Gastroesophageal sphincter (tissue), 3 donors: ENCODE results near the gene MLLT6.

Source experiments
- EP300 ChIP-seq: sonication (generic); formaldehyde crosslinking; IDR thresholded peaks from one replicate; pipeline ENCODE4 v1.6.1; 2017; ENCODE audit warnings: antibody characterized with exemption, mild to moderate bottlenecking
- POLR2A ChIP-seq, 2 donors: fragments of 450-650 bp; IDR thresholded peaks; one replicate each; pipeline ENCODE4 v1.6.1; 2017; ENCODE audit warnings: antibody characterized with exemption in 2 of 2, mild to moderate bottlenecking in 2 of 2, moderate library complexity in 1 of 2
- POLR2AphosphoS5 ChIP-seq: sonication (generic); formaldehyde crosslinking; IDR thresholded peaks from one replicate; pipeline ENCODE4 v1.6.1; 2017; ENCODE audit warnings: antibody characterized with exemption
- TF ChIP-seq, protein P1 (sequence below), 4 experiments: fragments of 200-600 bp in 2 of 4; fragments of 450-650 bp in 2 of 4; sonication (generic) in 1 of 4; IDR thresholded peaks; one replicate each; pipeline ENCODE4 v1.5.1; 2017 to 2019; ENCODE audit warnings: antibody characterized with exemption in 4 of 4, mild to moderate bottlenecking in 2 of 4, moderate library complexity in 2 of 4

DNA sequence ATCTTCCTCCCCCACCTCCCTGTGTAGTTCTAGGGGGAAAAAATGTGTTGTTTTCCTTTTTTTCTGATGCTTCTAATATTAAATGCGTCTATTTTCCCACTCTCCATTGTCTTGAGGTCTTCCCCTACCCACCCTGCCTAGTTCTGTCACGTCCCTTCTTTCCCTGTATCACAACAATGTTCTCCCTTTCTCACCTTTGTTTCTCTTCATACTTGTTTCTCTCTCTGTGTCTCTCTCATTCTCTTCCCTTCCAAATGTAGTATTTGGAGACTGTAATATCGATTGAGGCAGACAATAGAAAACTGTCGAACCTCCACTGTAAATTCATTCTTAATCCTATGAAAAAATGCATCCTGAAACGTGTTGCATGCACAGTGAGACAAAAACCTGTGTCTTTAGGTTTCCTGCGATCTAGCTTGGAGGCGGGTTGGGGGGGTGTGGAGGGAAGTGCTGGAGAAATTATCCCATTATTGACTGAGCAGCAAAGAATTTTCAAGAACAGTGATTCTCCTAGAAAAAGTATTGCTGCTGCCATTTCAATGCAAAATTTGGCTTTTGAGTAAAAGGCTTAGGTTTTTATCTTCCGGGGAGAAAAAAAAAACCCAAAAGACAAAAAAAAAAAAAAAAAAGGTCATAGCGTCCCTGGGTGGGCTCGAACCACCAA is 46.2 kb downstream of the MLLT6 start:
- TF ChIP-seq, protein P1, sequence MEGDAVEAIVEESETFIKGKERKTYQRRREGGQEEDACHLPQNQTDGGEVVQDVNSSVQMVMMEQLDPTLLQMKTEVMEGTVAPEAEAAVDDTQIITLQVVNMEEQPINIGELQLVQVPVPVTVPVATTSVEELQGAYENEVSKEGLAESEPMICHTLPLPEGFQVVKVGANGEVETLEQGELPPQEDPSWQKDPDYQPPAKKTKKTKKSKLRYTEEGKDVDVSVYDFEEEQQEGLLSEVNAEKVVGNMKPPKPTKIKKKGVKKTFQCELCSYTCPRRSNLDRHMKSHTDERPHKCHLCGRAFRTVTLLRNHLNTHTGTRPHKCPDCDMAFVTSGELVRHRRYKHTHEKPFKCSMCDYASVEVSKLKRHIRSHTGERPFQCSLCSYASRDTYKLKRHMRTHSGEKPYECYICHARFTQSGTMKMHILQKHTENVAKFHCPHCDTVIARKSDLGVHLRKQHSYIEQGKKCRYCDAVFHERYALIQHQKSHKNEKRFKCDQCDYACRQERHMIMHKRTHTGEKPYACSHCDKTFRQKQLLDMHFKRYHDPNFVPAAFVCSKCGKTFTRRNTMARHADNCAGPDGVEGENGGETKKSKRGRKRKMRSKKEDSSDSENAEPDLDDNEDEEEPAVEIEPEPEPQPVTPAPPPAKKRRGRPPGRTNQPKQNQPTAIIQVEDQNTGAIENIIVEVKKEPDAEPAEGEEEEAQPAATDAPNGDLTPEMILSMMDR (IDR thresholded peaks at IDR 0.05), result no peak
- TF ChIP-seq POLR2AphosphoS5, result no peak
- no peak for TF ChIP-seq POLR2A (IDR thresholded peaks at IDR 0.05)
- no peak for TF ChIP-seq EP300
